ENCODE measurements around the gene CDY2A.
"Not testable (repeated sequence)": the region's sequence is repeated elsewhere in the genome, so short reads cannot be mapped to it uniquely, and the experiment has no call there.

Gene CDY2A, protein sequence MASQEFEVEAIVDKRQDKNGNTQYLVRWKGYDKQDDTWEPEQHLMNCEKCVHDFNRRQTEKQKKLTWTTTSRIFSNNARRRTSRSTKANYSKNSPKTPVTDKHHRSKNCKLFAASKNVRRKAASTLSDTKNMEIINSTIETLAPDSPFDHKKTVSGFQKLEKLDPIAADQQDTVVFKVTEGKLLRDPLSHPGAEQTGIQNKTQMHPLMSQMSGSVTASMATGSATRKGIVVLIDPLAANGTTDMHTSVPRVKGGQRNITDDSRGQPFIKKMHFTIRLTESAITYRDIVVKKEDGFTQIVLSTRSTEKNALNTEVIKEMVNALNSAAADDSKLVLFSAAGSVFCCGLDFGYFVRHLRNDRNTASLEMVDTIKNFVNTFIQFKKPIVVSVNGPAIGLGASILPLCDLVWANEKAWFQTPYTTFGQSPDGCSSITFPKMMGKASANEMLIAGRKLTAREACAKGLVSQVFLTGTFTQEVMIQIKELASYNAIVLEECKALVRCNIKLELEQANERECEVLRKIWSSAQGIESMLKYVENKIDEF

GRCh38 chrY:18025487-18025886 lies at the start of gene CDY2A:
Gene CDY2A (plus strand): TSS chrY:18025787. CDS start chrY:18026115, 328 bp downstream.
- not testable (repeated sequence) for H3K27me3 ChIP-seq (ENCODE audit: insufficient read depth, low read length, poor library complexity); H3K4me3 ChIP-seq (ENCODE audit: low read depth in 1 of 2, low read length in 2 of 2); H3K4me1 ChIP-seq (ENCODE audit: insufficient read depth, low read length); H3K4me2 ChIP-seq (ENCODE audit: insufficient read depth, low read length); H3K36me3 ChIP-seq (ENCODE audit: insufficient read depth, low read length); DNase-seq; H3K9ac ChIP-seq (ENCODE audit: low read depth, low read length); H3K79me2 ChIP-seq (ENCODE audit: insufficient read depth, low read length); H3K9me3 ChIP-seq (ENCODE audit: insufficient read depth, low read length, severe bottlenecking); H4K20me1 ChIP-seq (ENCODE audit: insufficient read depth, low read length); H2AFZ ChIP-seq (ENCODE audit: low read depth, low read length); ATAC-seq (ENCODE audit: insufficient read depth, low read depth); H3K27ac ChIP-seq (ENCODE audit: low read length)

DNA sequence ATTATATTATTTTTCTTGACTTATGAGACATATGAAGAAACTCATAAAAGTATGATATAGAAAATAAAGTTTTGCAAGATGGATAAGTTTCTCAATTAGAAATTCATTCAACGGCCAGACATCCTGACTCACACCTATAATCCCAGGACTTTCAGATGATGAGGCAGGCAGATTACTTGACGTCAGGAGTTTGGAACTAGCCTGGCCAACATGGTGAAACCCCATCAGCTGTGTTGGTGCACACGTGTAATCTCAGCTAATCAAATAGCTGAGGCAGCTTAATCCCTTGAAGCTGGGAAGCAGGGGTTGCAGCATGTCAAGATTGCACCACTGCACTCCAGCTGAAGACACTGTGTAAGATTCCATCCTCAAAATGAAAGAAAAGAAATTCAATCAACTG lies 28.0 kb upstream of the CDY2A start:
- H2AFZ ChIP-seq (ENCODE audit: low read depth, low read length): not testable (repeated sequence)

GRCh38 chrY:17998266-17998665 lies 27.3 kb upstream of the CDY2A start:
- not testable (repeated sequence) for DNase-seq; H3K79me2 ChIP-seq (ENCODE audit: insufficient read depth, low read length); H3K27me3 ChIP-seq (ENCODE audit: insufficient read depth, low read length, poor library complexity); H3K4me2 ChIP-seq (ENCODE audit: insufficient read depth, low read length); H3K9me3 ChIP-seq (ENCODE audit: insufficient read depth, low read length, severe bottlenecking); H4K20me1 ChIP-seq (ENCODE audit: insufficient read depth, low read length); ATAC-seq (ENCODE audit: insufficient read depth, low read depth); H3K9ac ChIP-seq (ENCODE audit: low read depth, low read length); H3K4me1 ChIP-seq (ENCODE audit: insufficient read depth, low read length); H3K4me3 ChIP-seq (ENCODE audit: low read depth in 1 of 2, low read length in 2 of 2); H3K36me3 ChIP-seq (ENCODE audit: insufficient read depth, low read length); H2AFZ ChIP-seq (ENCODE audit: low read depth, low read length); H3K27ac ChIP-seq (ENCODE audit: low read length)

More for the DNA sequence above, 28.0 kb upstream of the CDY2A start:
- not testable (repeated sequence) for DNase-seq; H3K79me2 ChIP-seq (ENCODE audit: insufficient read depth, low read length); H3K4me2 ChIP-seq (ENCODE audit: insufficient read depth, low read length); H3K4me3 ChIP-seq (ENCODE audit: low read depth in 1 of 2, low read length in 2 of 2); H3K27me3 ChIP-seq (ENCODE audit: insufficient read depth, low read length, poor library complexity); H3K27ac ChIP-seq (ENCODE audit: low read length); H3K9ac ChIP-seq (ENCODE audit: low read depth, low read length); H3K36me3 ChIP-seq (ENCODE audit: insufficient read depth, low read length); H3K4me1 ChIP-seq (ENCODE audit: insufficient read depth, low read length); H4K20me1 ChIP-seq (ENCODE audit: insufficient read depth, low read length); H3K9me3 ChIP-seq (ENCODE audit: insufficient read depth, low read length, severe bottlenecking); ATAC-seq (ENCODE audit: insufficient read depth, low read depth)

GRCh38 chrY:18023897-18024296 lies 1.7 kb upstream of the CDY2A start:
- not testable (repeated sequence) for H3K27ac ChIP-seq (ENCODE audit: low read length); H3K9ac ChIP-seq (ENCODE audit: low read depth, low read length); ATAC-seq (ENCODE audit: insufficient read depth, low read depth); H3K4me2 ChIP-seq (ENCODE audit: insufficient read depth, low read length); H3K36me3 ChIP-seq (ENCODE audit: insufficient read depth, low read length); H4K20me1 ChIP-seq (ENCODE audit: insufficient read depth, low read length); H3K27me3 ChIP-seq (ENCODE audit: insufficient read depth, low read length, poor library complexity); H3K9me3 ChIP-seq (ENCODE audit: insufficient read depth, low read length, severe bottlenecking); DNase-seq; H3K4me1 ChIP-seq (ENCODE audit: insufficient read depth, low read length); H3K4me3 ChIP-seq (ENCODE audit: low read depth in 1 of 2, low read length in 2 of 2); H2AFZ ChIP-seq (ENCODE audit: low read depth, low read length); H3K79me2 ChIP-seq (ENCODE audit: insufficient read depth, low read length)

- H2AFZ ChIP-seq (ENCODE audit: low read depth, low read length); DNase-seq; H3K9me3 ChIP-seq (ENCODE audit: insufficient read depth, low read length, severe bottlenecking); H3K4me1 ChIP-seq (ENCODE audit: insufficient read depth, low read length); H3K9ac ChIP-seq (ENCODE audit: low read depth, low read length); H3K36me3 ChIP-seq (ENCODE audit: insufficient read depth, low read length); H3K27ac ChIP-seq (ENCODE audit: low read length); H3K27me3 ChIP-seq (ENCODE audit: insufficient read depth, low read length, poor library complexity); ATAC-seq (ENCODE audit: insufficient read depth, low read depth); H3K79me2 ChIP-seq (ENCODE audit: insufficient read depth, low read length); H4K20me1 ChIP-seq (ENCODE audit: insufficient read depth, low read length); H3K4me2 ChIP-seq (ENCODE audit: insufficient read depth, low read length); H3K4me3 ChIP-seq (ENCODE audit: low read depth in 1 of 2, low read length in 2 of 2): not testable (repeated sequence)
Observed at GRCh38 chrY:18028845-18029244, 3.3 kb downstream of the CDY2A start.

- not testable (repeated sequence) for DNase-seq; H3K4me2 ChIP-seq (ENCODE audit: insufficient read depth, low read length); ATAC-seq (ENCODE audit: insufficient read depth, low read depth)
Observed at GRCh38 chrY:18030178-18030577, 4.6 kb downstream of the CDY2A start.

DNA sequence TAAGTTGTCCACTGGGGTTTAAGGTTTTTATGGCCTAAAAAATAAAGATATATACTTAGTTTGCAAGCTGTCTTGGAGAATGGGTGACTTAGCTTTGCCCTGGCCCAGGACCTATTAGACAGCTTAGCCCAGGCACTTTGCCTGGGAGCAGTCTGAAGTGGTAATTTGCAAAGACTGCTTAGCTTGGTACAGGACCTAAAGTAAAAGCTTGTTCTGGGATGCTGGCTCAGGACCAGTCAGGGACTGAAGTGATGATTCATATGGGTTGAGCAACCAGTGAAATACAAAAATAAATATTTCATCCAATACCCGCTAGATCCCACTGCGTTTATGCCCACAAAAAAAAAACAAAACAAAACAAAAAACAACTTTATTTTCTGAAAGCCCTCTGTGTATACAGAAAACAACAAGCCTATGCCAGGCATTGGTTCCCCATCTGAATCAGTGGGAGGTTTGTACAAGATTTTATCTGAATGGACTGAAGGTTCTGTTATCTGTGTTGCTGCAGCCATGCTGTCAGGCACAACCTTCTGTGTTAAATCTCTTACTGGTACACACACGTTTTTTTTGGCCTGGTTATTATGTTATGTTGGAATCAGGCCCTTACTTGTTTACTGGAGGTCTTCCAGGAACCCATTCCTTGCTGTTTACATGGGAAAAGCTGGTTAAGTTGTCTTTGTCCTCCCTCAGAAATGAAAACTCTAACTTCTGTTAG lies 8.7 kb downstream of the CDY2A start:
- H4K20me1 ChIP-seq (ENCODE audit: insufficient read depth, low read length); H2AFZ ChIP-seq (ENCODE audit: low read depth, low read length); ATAC-seq (ENCODE audit: insufficient read depth, low read depth); H3K4me1 ChIP-seq (ENCODE audit: insufficient read depth, low read length); H3K9ac ChIP-seq (ENCODE audit: low read depth, low read length); H3K36me3 ChIP-seq (ENCODE audit: insufficient read depth, low read length); H3K4me2 ChIP-seq (ENCODE audit: insufficient read depth, low read length); H3K27ac ChIP-seq (ENCODE audit: low read length); H3K9me3 ChIP-seq (ENCODE audit: insufficient read depth, low read length, severe bottlenecking); DNase-seq; H3K79me2 ChIP-seq (ENCODE audit: insufficient read depth, low read length); H3K4me3 ChIP-seq (ENCODE audit: low read depth in 1 of 2, low read length in 2 of 2); H3K27me3 ChIP-seq (ENCODE audit: insufficient read depth, low read length, poor library complexity): not testable (repeated sequence)

More at GRCh38 chrY:18030178-18030577, 4.6 kb downstream of the CDY2A start:
- not testable (repeated sequence) for H3K9ac ChIP-seq (ENCODE audit: low read depth, low read length); H4K20me1 ChIP-seq (ENCODE audit: insufficient read depth, low read length); H3K27ac ChIP-seq (ENCODE audit: low read length); H3K36me3 ChIP-seq (ENCODE audit: insufficient read depth, low read length); H3K9me3 ChIP-seq (ENCODE audit: insufficient read depth, low read length, severe bottlenecking); H2AFZ ChIP-seq (ENCODE audit: low read depth, low read length); H3K27me3 ChIP-seq (ENCODE audit: insufficient read depth, low read length, poor library complexity); H3K4me1 ChIP-seq (ENCODE audit: insufficient read depth, low read length); H3K4me3 ChIP-seq (ENCODE audit: low read depth in 1 of 2, low read length in 2 of 2); H3K79me2 ChIP-seq (ENCODE audit: insufficient read depth, low read length)

- not testable (repeated sequence) for H3K4me3 ChIP-seq (ENCODE audit: low read depth in 1 of 2, low read length in 2 of 2); H3K9me3 ChIP-seq (ENCODE audit: insufficient read depth, low read length, severe bottlenecking); H3K27me3 ChIP-seq (ENCODE audit: insufficient read depth, low read length, poor library complexity); H3K4me2 ChIP-seq (ENCODE audit: insufficient read depth, low read length); DNase-seq; H3K79me2 ChIP-seq (ENCODE audit: insufficient read depth, low read length); H3K4me1 ChIP-seq (ENCODE audit: insufficient read depth, low read length); ATAC-seq (ENCODE audit: insufficient read depth, low read depth); H3K27ac ChIP-seq (ENCODE audit: low read length); H2AFZ ChIP-seq (ENCODE audit: low read depth, low read length); H3K36me3 ChIP-seq (ENCODE audit: insufficient read depth, low read length); H3K9ac ChIP-seq (ENCODE audit: low read depth, low read length); H4K20me1 ChIP-seq (ENCODE audit: insufficient read depth, low read length)
Observed at GRCh38 chrY:18034864-18035263, 9.3 kb downstream of the CDY2A start.
